HG02642 (cell line): ENCODE results near the gene GALNT18.

ENCODE experiments used
- ATAC-seq: cut with Tn5 transposase; IDR thresholded peaks from one replicate; pipeline ENCODE4 v1.9.1; 2021; ENCODE audit warnings: mild to moderate bottlenecking; ENCODE audit not compliant: unreplicated experiment, poor library complexity

Gene GALNT18

DNA sequence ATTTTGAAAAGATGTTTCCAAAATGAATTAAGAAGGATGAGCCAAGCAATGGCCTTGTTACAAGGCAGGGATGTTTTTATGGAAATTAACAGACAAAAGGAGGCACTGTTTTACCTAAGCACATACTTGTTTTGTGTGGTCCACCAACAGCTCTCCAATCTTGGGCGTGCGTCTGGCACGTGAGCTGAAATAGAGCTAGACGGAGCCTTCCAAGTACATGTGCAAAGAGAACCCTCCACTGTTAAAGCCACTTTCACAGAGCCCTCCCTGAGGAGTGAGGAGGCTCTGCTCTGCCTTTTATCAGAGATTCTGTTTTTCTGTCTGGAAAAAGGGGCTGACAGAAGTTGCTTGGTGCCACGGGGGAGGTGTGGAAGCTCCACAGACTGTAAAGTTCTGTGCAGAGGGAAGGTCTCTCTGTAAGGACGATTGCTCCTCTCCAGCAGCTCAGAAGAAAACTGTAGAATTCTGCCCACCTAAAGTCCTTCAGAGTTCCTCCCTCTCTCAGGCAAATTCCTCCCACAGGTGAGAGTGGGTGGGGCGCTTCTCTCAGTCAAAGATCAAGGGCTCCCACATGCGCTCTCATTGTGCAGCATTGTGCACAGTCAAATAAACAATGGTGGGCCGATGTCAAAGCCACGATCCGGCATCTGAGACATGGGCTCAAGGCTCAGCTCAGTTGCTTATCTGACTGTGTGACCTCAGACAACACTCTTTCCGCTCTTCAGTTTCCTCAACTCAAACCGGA lies 176.2 kb downstream of the GALNT18 start:
- ATAC-seq, result no peak

DNA sequence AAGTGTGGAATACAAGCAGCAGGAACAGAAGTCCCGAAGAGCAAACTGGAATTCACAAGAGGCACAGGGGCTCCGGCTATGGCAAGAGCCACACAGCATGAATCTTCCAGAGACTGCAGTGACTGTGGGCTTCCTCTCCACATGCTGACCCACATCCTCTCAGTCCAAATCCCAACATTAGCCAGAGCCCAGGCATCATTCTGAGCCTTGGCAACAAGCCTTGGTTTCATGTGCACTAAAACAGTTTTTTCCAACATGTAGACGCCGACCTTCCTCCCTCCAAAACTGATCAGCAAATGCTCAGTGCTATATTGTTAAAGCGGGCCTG lies 177.0 kb downstream of the GALNT18 start:
- ATAC-seq, result no peak

- ATAC-seq, result no peak
These were observed 177.6 kb downstream of the GALNT18 start for GRCh38 chr11:11444027-11444803.

GRCh38 chr11:11442791-11443190 lies 179.0 kb downstream of the GALNT18 start:
- no peak for ATAC-seq

DNA sequence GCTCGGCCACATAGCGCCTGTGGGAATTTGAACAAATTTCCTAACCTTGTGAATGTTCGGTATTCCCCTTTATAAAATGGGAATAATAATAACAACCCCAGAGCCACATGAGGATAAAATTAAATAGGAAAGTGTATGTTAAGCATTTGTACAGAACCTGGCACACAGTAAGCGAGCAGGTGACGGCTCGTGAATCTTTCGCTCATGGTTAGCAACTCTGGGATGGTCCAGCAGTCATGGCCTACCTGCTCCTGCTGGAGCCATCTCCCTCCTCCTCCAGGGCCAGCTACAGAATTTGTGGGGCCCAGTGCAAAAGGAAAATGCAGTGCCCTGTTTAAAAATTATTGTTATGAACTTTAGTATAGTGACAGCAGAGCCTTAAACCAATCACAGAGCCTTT lies 180.3 kb downstream of the GALNT18 start:
- ATAC-seq, result no peak

GRCh38 chr11:11441091-11441490 lies 180.7 kb downstream of the GALNT18 start:
- ATAC-seq, result no peak

DNA sequence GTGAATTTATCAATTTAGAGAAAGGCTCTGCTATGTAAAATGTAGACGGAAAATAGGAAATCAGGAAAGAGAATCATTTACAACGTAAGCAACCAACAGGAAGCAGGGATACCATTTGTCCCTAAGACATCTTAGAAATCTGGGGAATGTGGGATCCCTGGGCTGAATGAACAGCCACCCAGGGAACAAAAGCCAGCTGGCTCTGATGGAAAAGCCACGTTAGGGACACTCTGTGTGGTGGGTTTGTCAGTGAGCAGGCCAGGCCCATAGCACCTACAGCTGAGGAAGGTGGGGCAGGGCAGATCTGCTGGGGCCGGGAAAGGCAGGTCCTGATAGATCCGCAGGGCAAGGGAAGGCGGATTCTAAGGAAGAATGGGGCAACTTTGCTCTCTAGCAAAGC lies 181.7 kb downstream of the GALNT18 start:
- no peak for ATAC-seq

DNA sequence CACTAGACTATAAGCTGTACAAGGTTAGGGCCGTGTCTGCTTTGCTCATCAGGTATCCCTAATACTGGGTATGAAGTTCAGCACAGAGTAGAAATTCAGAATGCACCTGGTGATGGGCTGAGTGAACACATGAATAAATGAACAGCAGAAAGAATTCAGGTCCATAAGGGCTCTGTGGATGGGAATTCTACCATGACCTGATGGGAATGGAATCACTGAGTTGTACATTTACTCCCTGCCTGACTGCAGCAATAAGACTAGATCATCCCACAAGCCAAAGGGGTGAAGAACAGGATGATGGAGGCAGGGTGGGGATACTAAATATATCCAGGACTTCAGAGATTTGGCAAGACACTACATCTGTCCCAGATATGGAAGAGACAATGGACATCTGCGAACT lies 182.2 kb downstream of the GALNT18 start:
- ATAC-seq, result no peak

GRCh38 chr11:11436715-11437313 lies 185.0 kb downstream of the GALNT18 start:
- ATAC-seq, result no peak

GRCh38 chr11:11435635-11436034 lies 186.2 kb downstream of the GALNT18 start:
- no peak for ATAC-seq

GRCh38 chr11:11433960-11434359 lies 187.8 kb downstream of the GALNT18 start:
- no peak for ATAC-seq

- no peak for ATAC-seq
These were observed 189.0 kb downstream of the GALNT18 start for GRCh38 chr11:11432621-11433319.

DNA sequence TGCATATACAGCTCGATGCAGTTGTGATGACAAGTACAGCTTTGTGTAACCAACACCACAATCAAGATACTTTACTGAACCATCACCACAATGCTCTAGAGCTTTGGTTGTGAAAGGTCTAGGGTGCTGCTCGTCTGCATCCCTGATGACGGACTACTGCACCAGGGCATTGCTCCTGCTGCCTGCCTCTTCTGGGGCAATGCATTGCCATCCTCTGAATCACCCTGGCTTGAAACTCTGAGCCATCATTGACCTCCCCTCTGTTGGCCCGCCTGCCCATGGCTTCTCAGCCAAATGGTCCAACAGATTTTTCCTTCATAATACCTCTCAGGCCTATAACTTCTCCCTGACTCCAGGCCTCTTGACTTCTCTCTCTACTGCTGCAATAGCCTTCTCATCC lies 191.4 kb downstream of the GALNT18 start:
- ATAC-seq, result no peak

DNA sequence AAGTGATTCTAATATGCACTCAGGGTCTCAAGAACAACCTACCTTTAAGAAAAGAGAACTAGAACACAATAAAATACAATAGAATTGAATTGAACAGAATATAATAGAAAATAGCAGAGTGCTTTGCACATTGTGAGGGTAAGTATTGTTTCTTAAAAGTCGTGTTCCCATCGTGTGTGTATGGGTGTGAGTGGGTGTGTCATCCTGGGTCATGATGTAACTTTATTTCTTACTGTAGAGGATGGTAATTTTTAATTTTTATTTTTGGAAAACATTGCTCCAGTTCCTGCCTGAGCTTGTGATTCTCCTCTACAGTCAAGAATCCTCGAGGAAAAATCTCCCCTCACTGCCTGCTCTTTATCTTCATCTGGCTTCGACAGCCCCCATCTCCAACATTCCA lies 193.1 kb downstream of the GALNT18 start:
- no peak for ATAC-seq

- no peak for ATAC-seq
These were observed 194.3 kb downstream of the GALNT18 start for GRCh38 chr11:11427542-11427941.

DNA sequence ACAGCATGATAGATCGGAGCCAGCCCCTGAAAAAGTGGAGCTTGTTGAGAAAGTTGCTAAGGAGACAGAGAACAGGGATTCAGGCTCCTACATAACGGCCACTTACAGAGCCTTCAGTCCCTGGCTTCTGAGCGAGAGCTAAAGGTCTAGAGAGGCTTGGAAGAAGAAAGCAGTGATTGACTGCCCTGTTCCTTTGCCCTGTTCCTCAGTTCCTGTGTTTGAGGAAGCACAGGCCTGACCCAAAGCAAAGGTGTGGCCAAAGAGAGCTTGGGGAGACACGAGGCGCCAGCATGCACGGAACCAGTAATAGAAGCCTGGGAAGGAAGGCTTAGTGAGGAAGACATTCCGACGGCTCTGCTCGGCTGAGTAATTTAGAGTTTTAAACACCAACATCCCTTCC lies 194.7 kb downstream of the GALNT18 start:
- no peak for ATAC-seq

DNA sequence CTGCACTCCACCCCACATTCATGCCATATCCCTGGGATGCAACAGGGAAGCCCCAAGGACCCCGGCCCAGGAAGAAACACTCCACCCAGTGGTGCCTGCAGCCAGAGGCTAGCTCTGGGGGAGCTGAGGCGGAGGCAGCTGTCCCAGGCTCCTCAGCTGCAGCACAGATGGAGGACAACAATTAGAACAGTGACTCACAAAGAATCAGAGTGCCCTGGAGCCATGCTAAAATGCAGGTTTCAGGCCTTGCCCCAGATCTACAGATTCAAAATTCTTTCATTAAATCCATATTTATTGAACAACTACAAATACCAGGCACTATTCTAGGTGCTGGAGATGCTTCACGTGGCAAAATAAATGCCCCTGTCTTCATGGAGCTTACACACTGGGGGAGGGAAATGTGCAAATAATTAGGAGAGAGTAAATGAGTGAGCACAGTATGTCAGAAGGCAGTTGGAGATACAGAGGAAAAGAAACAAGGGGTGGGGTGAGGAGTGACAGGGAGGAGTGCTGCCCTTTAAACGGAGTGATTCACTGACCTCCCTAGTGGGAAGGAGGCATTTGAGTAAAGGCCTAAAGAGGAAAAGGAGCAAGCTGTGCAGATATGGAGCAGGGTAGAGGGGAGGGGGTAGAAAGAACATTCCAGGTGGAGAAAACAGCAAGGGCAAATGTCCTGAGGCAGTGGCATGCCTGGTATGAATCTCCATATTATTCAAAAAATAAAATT lies 195.4 kb downstream of the GALNT18 start:
- ATAC-seq, result no peak

DNA sequence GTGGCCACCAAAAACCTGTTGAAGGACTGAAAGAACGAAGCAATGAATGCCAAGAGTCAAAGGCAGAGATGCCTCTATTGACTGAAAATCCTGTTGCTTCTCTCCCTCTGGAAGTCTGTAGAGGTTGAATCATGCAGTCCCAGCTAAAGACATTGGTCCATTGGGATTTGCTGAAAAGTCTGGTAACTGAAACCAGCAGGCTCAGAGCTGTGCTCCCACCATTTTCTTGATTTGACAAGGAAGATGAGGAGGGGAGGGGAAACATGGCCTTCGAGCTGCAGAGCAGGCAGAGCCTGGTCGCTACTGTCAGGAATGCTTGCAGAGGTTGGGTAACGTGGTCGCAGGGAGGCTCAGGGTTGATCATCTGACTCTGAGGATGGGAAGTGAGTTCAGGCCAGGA lies 196.0 kb downstream of the GALNT18 start:
- no peak for ATAC-seq

DNA sequence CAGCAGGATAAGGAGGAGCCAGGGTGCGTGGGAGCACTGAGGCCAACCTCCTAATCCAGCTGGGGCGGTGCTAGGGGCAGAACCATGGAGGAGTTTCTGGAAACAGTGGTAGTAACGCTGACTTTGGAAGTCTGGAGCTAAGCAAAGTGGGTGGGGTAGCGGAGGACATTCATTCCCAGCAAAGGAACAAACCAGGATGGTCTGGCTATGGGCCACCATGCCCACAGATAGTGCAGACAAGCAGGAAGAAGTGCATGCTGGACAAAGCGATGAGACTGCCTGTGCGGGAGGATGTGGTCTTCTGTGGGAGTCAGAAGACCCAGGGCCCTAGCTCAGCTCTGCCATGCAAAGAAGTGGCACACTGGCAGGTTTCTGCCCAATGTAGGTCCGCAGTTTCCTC lies 197.1 kb downstream of the GALNT18 start:
- ATAC-seq, result no peak

DNA sequence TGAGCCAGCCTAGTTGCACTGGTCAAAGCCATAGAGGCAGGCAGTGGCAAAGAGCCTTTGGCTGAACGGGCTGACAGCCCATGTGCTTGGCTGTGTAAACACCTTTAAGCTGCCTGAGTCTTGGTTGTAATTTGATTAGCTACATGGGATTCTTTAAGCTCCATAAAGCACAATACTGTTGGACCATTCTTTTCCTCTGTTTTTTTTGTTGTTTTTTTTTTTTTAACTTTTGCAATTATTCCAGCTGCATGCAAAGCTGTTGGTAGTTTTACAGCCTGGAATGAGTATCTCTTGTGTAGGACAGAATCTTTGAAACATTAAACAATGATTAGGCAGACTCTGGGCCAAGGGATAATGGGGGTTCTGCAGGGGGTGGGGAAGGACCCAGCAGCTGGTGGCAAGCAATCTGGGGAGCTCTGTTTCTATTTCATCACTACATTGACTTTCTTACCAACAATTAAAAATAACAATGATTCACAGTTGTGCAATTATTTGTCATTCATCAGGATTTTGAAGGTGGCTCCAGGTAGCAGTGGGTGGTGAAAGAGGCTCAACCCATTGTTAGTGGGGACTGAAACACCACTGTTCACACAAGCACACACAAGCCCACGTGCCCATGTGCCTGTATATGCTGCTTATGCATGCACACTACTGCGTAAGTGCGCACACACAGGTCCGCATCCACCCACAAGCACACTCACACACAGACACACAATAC lies 199.2 kb downstream of the GALNT18 start:
- no peak for ATAC-seq
